HG03460 (cell line): ENCODE results near the gene CEP41.
"Not testable (repeated sequence)": the region's sequence is repeated elsewhere in the genome, so short reads cannot be mapped to it uniquely, and the experiment has no call there.

Experiments used
- ATAC-seq: cut with Tn5 transposase; IDR thresholded peaks from one replicate; pipeline ENCODE4 v1.9.1; 2021; ENCODE audit not compliant: unreplicated experiment

The CEP41 gene

GRCh38 chr7:130393101-130393561 lies 47.7 kb downstream of the CEP41 start:
- no peak for ATAC-seq

- ATAC-seq = no peak
Measured at GRCh38 chr7:130390486-130390885, 50.3 kb downstream of the CEP41 start.

GRCh38 chr7:130388671-130389070 lies 52.1 kb downstream of the CEP41 start:
- no peak for ATAC-seq

- ATAC-seq = no peak
Measured at GRCh38 chr7:130387628-130388403, 53.0 kb downstream of the CEP41 start.

GRCh38 chr7:130387306-130387627 lies 53.5 kb downstream of the CEP41 start:
- ATAC-seq = no peak

GRCh38 chr7:130386876-130387275 lies 53.9 kb downstream of the CEP41 start:
- no peak for ATAC-seq

- ATAC-seq = no peak
Measured at GRCh38 chr7:130385600-130386066, 55.2 kb downstream of the CEP41 start.

GRCh38 chr7:130384841-130385599 lies 55.8 kb downstream of the CEP41 start:
- no peak for ATAC-seq

GRCh38 chr7:130384371-130384801 lies 56.4 kb downstream of the CEP41 start:
- ATAC-seq = no peak

GRCh38 chr7:130383187-130383980 lies 57.4 kb downstream of the CEP41 start:
- no peak for ATAC-seq

GRCh38 chr7:130381468-130382312 lies 59.1 kb downstream of the CEP41 start:
- no peak for ATAC-seq

- no peak for ATAC-seq
Measured at GRCh38 chr7:130380861-130381455, 59.9 kb downstream of the CEP41 start.

- no peak for ATAC-seq
Measured at GRCh38 chr7:130379921-130380860, 60.6 kb downstream of the CEP41 start, which contains the start of gene CPA1. Gene CPA1, plus strand, starts transcription at chr7:130380494. Its CDS starts 27 bp downstream, at chr7:130380521.

GRCh38 chr7:130379532-130379920 lies 61.3 kb downstream of the CEP41 start:
- ATAC-seq = no peak

GRCh38 chr7:130379019-130379418 lies 61.8 kb downstream of the CEP41 start:
- no peak for ATAC-seq

- no peak for ATAC-seq
Measured at GRCh38 chr7:130377178-130377577, 63.6 kb downstream of the CEP41 start.

GRCh38 chr7:130376461-130376860 lies 64.4 kb downstream of the CEP41 start:
- not testable (repeated sequence) for ATAC-seq

- ATAC-seq = no peak
Measured at GRCh38 chr7:130374507-130374906, 66.3 kb downstream of the CEP41 start.
